NCI-H69 (cell line): ENCODE measurements around the gene USHBP1.

Experiments used
- DNase-seq: peaks from one replicate; lab custom pipeline; 2025; lab: John Stamatoyannopoulos, UW

The USHBP1 gene, protein sequence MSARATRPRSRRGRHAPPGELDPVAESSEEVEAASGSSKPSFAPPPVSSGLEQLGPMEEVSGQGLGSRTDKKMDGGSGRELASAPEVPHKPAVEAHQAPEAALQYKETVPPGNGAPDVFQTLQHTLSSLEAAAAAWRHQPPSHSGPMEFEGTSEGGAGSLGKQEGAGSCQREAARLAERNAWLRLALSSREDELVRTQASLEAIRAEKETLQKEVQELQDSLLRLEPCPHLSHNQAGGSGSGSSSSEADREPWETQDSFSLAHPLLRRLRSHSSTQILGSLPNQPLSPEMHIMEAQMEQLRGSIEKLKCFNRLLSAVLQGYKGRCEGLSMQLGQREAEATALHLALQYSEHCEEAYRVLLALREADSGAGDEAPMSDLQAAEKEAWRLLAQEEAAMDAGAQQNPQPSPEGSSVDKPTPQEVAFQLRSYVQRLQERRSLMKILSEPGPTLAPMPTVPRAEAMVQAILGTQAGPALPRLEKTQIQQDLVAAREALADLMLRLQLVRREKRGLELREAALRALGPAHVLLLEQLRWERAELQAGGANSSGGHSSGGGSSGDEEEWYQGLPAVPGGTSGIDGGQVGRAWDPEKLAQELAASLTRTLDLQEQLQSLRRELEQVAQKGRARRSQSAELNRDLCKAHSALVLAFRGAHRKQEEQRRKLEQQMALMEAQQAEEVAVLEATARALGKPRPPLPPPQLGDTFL

DNA sequence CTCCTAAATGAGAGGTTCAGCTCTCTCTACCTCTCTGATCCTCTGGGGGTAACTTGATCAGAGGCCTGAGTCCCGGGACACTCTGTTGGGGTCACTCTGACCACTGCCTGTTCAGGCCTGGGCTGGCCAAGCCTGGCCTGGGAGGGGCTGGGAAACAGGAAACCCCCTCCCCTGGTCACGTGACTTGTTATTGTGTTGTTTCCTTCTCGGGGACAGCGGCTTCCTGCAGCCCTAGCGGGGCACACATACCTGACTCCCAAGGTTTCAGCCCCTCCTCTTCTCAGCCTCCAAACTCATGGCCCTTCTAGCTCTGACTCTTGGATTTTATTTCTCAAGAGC lies at the start of gene USHBP1:
TSS of gene USHBP1 (minus strand) at position 105 of the 339 bp plus-strand sequence. CDS start 446 bp downstream, outside the sequence.
- DNase-seq, result peak; percentile 13

DNA sequence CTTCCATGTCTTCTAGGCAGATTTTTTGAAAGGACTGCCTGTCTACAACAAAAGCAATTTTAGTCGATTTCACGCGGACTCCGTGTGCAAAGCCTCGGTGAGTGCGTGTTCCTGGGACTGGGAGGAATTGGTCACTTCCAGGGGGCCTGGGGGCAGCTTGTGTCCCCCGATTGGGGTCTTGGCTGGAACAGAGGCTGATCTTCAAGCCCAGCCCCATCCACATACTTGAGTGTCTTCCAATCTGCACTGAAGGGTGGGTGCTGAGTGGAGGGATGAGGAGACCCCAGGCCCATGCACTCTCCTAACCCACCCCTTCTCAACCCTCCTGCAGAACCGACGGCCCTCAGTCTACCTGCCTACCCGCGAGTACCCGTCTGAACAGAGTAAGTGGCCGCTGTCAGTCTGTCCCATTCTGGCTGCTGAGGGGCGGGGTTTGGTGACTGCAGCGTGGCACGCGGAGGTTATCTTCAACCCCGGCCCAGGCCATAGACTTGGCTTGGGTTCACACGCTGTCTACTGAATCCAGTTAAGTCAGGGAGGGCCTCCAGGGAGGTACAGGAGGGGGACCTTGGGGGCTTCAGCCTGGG lies 49.6 kb upstream of the USHBP1 start:
- DNase-seq, result no peak

DNA sequence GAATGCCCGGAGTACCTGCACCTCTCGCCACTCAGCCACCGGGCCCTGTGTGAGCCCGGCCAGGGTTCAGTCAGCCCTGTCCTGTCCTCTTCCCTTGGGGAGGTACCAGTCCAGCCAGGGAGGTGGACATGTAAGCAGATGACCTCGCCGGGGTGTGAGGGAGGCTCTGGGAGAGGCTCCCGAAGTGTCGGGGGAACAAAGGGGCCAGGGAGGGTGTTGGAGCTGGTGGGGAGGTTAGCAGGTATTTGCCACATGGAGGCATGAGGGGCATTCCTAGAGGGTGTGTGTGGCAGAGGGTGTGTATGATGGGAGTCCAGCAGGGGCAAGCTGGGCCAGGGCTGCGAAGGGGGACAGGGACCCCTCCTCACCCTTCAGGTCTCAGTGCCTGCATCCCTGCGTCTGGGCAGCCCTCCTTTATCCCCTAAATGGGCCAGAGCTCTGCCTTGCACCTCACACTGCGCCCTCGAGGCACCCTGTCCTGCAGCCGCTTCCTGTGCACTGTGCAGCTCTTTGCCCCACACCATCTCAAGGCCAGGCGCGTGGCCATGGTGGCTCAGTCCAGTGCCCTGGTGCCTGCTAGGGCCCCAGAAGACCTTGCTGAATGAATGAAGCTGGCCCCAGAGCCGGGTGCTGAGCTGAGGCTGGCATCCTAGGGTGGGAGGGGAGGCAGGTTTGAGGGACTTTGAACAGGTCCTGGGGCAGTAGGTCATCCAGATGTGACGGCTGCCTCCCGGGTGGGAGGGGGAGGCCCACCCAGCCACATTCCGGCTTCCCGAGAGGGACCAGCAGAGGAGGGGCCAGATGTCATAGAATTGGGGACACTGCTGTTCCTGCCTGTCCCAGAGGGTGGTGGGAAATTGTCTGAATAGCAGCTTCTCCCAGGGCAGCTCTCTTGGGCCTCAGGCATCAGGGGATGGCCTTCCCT lies 47.9 kb upstream of the USHBP1 start:
- no peak for DNase-seq

DNA sequence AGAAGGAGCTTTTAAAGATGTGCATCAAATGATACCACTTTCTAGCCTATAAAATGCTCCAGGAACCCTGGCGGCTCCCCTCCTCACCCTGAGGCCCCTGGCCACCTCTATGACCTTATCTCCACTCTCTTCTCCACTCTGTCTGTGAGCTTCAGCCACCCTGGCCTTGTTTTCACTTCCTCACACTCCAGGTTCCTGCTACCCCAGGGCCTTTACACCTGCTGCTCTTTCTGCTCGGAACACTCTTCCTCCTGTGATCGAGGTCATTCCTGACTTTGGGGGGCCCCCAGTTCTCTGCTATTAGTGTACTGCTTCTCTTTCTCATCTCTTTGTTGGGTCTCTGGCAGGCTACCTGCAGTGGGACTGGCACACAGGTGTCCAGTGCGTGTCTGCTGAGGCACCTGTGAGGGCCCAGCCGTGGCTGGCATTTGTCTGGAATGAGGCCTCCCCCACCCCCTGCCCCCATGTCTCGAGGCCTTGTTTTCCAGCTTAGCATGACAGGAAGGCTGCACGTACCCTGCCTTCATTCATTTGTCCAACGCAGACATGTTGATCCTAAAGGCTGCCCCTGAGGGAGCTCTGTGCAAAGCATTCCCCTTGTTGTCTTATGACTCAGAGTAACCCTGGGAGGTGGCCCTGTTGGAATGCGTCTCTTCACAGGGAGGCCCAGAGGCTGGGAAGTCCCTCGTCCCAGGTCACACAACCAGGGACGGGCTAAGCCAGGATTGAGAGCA lies 47.1 kb upstream of the USHBP1 start:
- DNase-seq, result no peak

DNA sequence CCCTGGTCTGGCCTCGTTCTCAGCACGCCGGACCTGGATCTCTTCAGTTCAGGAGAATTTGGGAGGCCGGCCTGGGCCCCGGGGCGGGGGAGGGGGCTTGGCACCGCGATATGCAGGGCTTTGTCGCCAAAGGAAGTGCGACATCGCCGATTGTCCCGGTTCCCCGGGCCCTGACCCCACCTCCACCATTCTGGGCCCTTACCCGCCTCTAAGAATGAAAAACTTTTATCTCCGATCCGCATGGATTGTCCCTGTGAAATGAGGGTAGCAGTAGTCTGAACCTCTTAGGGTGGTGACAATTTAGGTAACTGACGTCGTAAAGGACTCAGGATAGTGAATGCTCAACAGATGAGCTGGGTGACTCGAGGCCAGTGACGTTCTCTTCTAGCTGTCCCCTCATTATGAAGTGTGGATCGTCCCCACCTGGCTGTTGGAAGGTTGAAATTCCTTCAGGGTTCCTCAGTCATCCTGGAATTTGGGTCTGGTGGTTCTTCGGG lies 45.5 kb upstream of the USHBP1 start:
- no peak for DNase-seq

DNA sequence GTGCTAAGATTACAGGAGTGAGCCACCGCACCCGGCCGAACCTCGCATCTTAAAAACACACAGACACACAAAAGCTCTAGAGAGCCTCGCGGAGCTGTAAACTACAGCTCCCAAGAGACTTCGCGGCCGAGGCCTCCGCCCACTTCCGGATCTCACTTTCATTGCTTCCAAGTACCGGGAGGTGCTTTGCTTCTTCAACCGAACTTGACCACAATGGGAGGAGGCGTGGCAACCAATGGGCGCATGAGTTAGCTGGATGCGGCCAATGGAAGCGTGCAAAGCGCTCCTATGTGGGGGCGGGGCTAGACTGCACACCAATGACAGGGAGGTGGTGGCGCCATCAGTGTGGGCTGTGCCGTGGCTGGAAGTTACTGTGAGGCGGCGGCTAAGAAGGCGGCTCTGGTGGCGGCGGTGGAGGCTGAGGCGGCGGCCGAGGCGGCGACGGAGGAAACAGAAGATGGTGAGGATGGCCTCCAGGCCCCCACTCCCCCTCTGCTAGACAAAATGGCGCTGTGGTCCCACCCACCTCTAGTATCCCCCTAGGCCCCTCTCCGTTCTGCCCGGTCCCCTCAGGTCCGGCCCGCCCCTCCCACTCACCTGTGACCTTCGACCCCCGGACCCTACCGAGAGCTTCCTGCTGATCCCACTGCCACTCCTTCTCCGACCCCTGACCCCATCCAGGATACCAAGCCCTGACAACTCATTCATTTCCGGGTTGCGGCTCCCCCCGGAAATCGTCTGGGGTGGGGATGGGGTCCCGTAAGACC lies 44.8 kb upstream of the USHBP1 start, which contains the start of gene DDA1:
TSS of gene DDA1 (plus strand) at position 366 of the 767 bp plus-strand sequence. CDS start at position 458, 92 bp downstream.
- DNase-seq, result peak; percentile 100

DNA sequence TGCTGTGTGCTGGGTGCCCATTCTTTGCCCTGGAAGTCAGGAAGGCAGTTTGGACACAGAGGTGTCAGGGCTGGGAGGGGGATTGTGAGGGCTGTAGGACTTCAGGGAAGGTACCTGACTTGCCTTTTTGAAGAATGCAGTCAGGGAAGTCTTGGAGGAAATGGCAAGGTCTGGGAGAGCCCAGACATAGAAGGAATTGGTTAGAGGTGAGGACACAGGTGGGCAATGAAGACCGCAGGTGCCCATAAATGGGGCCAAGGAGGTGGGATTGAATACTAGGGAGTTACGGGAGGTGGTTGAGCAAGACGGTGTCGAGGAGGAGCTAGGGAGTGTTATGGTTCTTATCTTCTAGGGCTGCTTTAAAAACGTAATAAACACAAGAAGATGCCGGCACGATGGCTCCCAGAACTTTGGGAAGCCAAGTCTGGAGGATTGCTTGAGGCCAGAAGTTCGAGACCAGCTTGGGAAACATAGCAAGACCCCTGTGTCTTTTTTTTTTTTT lies 43.4 kb upstream of the USHBP1 start:
- no peak for DNase-seq

DNA sequence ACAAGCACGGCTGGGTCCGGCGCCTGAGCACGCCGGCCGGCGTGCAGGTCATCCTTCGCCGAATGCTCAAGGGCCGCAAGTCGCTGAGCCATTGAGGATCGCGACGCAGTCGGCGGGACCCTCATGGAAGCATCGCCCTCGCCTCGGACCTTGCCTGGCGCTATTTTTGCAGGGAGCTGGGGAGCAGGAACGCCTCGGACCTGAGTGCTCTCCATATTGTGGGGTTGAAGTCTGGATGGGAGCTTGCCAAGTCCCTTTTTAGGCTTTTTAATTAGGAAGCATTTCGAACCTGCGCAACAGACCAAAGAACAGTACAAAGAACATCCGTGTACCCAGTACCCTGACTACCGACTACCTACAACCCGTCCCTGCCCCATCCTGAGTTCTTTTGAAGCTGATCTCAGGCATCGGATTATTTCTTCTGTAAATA lies 41.8 kb upstream of the USHBP1 start:
- peak; percentile 69 for DNase-seq

DNA sequence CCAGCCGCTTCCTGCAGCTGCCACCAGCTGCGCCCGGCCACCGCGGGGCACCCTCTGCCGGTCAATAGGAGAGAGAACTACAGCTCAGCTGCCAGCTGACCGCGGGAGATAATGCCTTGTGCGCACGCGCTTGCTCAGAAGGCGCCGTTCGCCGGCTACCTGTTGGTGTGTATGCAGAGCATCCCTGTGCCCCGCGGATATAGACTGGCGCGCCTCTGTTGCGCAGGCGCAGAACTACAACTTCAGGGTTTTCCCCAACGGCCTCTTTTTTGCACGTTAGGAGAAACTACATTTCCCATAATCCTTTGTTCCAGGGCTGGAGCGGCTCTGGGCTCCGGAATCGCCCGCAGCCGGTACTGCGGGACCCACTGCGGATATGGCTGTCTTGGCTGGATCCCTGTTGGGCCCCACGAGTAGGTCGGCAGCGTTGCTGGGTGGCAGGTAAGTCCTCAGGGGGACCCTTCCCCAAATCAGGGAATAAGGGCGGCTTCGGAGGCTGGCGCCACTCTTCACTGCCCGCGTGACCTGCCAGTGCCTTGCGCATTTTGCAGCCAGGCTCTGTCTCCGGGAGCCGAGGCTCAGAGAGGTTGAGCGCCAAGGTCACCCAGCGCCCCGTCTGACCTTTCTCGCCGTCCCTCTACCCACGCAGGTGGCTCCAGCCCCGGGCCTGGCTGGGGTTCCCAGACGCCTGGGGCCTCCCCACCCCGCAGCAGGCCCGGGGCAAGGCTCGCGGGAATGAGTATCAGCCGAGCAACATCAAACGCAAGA lies 41.2 kb upstream of the USHBP1 start, which contains the start of gene MRPL34:
TSS of gene MRPL34 (plus strand) at position 356 of the 768 bp plus-strand sequence. CDS start at position 377, 21 bp downstream.
- DNase-seq, result peak; percentile 100

DNA sequence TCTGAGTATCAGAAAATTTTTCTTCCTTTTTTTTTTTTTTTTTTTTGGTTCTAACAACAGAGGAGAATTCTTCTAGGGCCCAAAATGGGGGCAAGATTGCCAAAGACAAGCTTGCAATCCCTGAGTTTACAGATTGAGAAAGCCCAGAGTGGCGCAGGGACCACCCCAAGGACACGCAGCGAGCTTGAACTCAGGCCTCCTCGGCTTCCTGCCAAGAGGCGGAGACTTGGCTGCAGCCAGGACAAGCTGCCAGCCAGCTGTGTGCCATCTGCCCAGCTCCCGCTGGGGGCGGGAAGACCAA lies 40.6 kb upstream of the USHBP1 start:
- no peak for DNase-seq

DNA sequence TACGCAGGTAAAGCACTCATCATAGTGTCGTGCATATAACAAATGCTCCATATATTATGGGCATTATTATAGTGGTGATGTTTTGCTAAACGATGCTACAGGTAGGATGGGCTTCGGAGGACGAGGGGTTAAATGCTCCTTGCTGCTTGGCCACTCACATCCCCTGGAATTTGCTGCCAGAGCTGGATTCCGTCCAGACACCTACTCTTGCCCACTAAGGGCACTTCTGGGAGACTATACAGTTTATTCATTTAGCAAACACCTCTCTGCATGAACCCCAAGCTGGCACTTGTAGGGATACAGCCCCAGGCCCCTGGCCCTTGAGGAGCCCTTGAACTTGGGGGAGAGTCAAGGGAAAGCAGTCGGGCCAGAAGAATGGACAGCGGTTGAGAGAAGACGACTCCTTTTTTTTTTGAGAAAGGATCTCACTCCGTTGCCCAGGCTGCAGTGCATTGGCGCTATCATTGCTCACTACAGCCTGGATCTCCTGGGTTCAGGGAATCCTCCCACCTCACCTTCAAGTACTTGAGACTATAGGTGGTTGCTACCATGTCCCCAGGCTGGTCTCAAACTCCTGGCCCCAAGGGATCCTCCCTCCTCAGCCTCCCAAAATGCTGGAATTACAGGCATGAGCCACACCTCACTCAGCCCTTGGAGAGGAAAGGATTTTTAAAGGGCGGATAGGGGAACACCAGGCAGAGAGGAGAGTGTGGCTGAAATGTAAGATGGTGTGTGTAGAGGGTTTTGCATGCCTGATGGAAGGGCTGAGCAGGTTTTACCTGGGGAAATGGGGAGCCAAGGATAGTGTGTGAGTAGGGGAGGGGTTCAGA lies 40.1 kb upstream of the USHBP1 start:
- DNase-seq, result peak; percentile 59

DNA sequence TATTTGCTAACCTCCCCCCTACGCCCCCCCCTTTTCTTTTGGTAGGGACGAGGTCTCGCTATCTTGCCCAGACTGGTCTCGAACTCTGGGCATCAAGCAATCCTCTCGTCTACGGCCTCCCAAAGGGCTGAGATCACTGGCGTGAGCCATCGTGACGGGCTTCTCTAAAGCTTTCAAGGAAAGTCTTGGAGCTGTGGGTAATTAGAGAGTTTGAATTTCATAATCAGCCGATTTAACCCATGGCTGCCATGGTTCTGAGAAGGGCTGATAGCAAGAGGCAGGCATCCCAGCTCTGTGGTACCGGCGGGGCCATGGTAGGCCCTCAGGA lies 39.4 kb upstream of the USHBP1 start:
- DNase-seq, result peak; percentile 33

DNA sequence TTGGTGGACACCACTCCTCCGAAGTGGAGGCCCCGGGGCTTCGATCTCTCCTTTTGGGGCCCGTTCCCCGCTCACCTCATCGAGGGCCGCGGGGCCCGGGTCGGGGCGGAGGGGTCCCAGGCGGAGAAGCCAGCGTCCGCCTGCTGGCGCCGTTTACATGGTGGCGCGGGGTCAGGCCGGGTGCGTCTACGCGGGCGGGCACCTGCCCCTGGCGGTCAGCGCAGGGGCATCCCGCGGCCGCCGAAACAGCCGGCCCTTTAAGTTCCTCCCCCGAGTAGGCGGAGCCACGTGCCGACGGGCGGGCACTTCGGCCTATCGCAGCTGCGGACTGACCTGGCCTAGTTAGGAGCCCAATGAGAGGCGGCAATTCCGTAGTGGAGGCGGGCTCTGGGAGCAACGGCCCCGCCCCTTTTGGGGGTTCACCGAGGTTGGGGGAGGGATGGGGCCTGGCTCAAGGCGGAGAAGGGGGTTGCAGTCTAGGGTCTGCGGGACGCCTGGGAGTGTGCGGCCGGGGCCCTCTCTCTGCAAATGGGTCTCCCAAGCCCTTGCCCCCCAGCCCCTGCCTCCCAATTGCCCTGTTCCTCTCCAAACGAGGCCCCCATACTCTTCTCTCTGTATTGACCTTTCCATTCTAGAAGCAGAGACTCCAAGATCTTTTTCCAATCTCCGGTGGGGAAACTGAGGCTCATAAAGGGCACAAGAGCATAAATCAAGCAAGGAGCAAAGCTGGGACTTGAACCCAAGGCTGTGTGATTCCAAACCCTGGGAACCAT lies 38.8 kb upstream of the USHBP1 start, which contains the start of gene ABHD8:
TSS of gene ABHD8 (minus strand) at position 259 of the 773 bp plus-strand sequence. CDS start 1,809 bp downstream, outside the sequence.
- peak; percentile 97 for DNase-seq

DNA sequence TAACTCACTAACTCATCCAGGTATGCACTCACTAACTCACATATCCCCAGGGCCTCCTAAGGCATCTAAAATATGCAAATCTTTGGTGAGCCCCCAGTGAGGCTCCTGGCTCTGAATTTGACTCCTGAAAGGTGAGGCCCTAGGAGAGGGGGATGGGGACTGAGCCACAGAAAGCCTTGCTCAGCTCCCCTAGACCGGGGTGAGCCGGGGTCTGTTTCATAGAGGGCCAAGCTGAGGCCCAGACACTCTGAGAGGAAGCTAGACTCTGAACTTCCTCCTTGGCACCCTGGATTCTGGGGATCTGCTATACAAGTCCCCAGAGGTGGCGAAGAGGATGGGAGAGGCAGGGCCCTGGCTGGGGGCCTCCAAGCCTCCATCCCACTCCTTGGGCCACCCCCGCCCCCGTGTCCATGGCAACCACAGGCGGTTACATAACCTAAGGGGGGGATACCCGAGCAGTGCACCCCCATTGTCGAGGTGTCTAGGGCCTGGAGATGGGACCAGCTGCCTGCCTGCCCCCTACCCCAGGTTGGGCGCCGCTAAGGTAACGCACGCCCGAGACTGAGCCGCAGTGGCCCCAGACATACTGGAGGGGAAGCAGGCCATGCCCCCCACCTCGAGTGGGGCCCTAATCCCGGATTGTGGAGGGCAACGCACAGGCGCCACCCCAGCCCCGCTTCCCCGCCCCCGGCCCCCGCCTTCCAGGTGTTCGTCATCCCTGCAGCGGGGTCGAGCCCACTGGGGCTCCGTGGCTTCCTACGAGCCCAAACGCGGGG lies 38.0 kb upstream of the USHBP1 start:
- DNase-seq, result peak; percentile 24

DNA sequence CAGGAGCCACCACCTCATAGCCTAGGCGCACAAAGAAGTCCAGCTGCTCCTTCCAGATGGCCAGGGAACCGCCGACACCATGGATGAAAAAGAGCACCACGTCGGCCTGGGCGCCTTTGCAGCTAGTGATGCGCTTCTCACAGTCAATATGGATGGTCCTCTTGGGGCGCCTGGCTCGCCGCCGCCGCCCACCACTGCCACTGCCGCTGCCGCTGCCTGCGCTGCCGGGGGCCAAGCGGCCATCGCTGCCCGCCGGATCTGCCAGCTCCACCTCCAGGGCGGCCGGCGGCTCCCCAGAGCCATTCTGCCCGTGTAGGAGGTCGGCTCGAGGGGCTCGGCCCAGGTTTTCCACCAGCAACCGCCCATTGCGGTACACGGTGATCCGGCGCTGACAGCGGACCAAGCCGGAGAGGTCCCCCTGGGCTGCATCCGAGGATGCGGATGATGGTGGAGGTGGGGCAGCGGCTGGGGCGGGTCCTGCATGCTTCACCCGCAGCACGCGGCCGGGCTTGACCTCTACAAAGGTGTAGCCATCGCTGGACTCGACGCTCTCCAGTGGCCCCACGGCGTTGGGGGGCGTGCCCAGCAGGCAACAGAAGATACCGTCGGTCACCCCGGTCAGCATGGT lies 36.6 kb upstream of the USHBP1 start:
- DNase-seq, result no peak

DNA sequence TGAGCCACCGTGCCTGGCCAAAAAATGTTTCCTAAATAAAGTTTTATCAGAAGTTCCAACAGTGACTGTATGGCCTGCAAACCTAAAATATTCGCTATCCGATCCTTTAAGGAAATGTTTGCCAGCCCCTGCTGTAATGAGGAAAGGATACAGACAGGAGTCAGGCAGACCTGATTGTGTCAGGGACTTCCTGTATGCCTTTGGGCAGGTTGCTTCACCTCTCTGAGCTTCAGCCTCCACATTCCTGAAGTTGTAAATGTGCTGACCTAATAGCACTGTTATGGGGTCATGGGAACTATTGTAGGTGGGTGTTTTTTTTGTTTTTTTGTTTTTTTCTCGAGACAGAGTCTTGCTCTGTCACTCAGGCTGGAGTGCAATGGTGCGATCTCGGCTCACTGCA lies 32.4 kb upstream of the USHBP1 start:
- DNase-seq, result no peak
